Activated naive CD4-positive, alpha-beta T cell treated with anti-CD3 and anti-CD28 coated beads, Interleukin-2, amount 50 U/mL, for 16 hours (primary cell): ENCODE results near the gene NFE2L2.
"Not testable (repeated sequence)": the region's sequence is repeated elsewhere in the genome, so short reads cannot be mapped to it uniquely, and the experiment has no call there.

Source experiments
- DNase-seq: peaks from one replicate; pipeline ENCODE4 v3.0.0-alpha.2; 2020

NFE2L2 gene

DNA sequence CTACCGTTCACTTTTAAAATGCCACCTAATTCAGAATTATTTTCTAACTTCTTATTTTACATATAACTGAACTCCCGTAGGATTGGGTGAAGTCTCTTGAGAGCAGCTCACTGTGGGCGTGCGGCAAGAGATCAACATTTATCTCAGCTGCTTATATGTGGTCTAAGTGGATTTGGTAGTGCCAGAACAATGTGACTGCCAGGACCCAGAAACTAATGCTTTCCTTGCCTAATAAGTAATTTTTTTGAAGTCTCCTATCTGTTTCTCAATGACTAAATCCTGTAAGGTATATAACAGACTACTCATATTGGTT is 11.2 kb upstream of the NFE2L2 start:
- DNase-seq: no peak

DNA sequence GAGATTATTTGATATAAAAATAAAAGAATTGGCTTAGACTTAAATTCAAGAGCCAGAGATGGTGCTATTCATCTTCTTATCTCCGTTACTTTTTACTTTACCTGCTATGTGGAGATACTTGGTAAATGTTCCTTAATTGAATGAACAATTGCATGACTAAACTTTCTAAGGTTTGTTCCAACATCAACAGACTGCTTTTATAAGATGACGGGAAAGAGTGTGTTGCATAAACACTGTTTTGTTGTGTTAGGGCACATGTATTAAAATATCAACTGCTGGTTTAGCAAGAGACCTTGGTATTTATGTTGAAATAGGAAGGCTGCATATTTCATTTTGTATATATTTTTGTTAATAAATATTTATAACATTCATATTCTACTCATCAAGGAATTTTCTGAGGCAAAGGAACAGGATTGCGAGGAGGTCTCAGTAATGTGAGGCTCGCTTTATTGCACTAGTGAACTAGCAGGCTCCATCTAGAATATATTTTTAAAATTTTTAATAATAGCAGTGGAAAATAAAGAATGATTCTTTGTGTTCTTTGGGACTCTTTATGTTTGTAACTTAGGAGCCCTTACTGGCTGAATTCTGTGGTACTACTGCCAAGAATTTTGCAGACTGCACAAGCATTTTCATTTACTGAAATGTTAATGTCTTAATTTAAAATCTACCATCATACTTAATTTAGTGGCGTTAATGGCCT is 10.7 kb upstream of the NFE2L2 start:
- DNase-seq: no peak

DNA sequence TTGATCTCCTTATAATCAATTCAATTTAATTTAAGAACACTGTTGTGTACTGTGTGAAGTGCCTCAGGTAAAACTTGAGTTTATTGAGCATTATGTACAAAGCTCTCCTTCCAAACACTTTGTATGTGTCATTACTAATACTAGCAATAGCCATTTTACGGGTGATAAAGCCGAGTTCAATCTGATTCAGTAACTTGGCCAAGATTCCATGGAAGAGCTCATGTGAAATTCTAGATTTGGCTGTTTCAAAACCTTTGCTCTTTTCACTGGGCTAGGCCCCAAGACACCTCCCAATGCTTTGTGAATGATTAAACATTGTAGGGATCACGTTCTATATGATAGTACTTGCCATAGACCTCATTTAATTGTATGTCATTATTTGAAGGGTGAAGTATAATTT is 8.9 kb upstream of the NFE2L2 start:
- no peak for DNase-seq

DNA sequence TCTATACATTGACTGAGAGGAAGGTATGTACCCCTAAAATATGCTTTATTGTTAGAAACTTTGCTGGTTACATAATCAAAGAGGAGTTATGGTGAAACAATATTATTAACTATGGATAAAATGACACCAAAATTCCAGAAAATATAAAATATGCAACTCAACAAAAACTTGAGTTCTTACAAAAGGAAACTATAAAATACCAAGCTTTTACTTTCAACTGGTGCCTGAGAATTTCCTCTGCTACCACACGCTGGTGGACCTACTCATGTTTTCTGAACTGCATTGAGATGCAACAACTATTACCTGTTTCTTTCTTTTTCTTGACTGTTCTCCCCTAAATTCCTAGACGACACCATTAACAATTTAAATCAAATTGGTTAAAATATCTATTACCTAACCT is 8.2 kb upstream of the NFE2L2 start:
- DNase-seq: no peak

DNA sequence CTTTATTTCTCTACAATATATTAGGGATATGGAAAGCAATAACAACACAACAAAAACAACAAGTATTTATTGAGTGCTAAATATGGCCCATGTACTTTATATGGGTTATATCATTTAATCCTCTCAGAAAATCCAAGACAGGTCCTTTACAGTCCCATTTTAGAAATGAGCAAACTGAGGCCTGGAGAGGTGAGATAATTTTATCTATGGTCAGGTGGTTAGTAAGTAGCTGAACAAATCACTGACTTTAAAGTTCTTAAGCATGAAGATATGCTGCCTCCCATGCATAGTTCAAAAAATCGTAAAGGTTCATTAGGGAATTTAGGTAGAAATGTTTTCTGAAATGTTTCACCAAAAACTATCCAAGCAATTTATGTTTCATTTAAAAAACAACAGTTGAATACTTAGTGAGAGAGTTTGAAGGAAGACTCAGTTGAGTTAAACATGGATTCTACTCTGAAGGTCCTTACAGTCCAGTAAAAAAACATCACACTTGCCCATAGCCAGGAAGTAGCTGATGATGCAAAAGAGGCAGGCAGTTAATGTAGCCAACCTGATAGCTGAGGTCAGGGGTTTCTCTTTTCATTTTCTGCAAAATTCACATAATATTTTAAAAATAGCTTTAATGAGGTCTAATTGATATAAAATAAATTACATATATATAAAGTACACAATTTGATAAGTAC is 7.6 kb upstream of the NFE2L2 start:
- DNase-seq: no peak

DNA sequence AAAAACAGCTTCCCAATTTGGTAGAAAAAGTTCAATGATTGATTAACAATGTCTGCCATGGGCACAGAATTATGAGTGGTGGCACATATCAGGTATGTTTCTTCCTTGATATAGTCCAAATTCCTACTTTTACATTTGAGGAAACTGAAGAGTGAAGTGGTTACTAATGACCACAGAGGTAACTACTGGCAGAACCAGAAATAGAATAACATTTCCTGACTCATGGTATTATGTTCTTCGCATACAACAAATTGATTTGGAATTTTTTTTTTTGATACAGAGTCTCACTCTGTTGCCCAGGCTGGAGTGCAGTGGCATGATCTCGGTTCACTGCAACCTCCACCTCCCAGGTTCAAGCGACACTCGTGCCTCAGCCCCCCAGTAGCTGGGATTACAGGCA is 6.0 kb upstream of the NFE2L2 start:
- DNase-seq: no peak

DNA sequence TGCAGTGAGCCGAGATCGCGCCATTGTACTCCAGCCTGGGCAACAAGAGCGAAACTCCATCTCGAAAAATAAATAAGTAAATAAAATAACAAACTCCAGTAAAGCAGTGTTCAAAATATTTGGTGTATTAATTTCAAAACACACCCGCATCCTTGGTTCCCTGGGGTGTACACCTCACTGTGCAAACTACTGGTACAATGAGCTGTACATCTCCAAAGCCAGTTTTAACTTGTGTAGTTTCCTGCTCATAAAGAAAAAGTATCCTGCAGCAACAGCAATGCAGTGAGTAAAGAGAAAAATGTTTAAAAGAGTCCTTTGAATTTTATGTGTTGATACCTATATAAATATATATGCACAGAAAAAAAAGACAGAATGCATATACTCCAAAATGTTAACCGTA is 4.4 kb upstream of the NFE2L2 start:
- DNase-seq: no peak

DNA sequence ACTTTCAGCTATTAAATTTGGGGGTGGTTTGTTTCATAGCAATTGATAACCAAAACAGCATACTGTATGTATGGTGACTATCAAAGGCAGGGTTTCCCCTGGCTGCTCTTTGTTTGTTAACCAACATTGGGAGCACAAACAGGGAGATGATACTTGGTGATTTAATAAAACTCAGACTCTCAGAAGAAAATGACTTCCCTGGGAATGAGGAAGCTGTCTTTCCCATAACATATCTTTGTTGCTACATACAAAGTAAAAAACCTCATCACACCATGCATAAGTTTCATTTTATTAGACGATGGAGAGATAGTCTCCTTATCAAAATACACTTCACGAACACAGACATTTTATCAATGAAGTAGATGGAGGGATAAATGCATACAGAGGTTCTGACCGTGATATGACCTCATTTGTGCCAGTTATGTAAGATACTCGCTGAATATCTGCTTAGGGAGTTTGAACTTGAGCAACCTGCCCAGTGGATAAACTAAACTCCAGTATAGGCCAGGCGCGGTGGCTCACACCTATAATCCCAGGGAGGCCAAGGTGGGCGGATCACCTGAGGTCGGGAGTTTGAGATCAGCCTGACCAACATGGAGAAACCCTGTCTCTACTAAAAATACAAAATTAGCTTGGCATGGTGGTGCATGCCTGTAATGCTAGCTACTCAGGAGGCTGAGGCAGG is 3.8 kb upstream of the NFE2L2 start:
- DNase-seq: no peak

DNA sequence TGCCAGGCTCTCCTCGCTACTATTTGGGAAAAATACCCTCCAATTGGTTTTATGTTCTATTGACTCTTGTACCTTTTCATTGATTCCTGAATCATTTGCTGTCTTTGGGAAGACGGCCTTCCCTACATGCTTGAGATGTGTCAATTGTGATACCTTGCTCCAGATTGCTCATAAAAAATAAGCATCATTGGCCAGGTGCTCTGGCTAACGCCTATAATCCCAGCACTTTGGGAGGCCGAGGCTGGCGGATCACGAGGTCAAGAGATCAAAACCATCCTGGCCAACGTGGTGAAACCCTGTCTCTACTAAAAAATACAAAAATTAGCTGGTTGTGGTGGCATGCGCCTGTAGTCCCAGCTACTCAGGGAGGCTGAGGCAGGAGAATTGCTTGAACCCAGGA is 2.4 kb upstream of the NFE2L2 start:
- DNase-seq: not testable (repeated sequence)

DNA sequence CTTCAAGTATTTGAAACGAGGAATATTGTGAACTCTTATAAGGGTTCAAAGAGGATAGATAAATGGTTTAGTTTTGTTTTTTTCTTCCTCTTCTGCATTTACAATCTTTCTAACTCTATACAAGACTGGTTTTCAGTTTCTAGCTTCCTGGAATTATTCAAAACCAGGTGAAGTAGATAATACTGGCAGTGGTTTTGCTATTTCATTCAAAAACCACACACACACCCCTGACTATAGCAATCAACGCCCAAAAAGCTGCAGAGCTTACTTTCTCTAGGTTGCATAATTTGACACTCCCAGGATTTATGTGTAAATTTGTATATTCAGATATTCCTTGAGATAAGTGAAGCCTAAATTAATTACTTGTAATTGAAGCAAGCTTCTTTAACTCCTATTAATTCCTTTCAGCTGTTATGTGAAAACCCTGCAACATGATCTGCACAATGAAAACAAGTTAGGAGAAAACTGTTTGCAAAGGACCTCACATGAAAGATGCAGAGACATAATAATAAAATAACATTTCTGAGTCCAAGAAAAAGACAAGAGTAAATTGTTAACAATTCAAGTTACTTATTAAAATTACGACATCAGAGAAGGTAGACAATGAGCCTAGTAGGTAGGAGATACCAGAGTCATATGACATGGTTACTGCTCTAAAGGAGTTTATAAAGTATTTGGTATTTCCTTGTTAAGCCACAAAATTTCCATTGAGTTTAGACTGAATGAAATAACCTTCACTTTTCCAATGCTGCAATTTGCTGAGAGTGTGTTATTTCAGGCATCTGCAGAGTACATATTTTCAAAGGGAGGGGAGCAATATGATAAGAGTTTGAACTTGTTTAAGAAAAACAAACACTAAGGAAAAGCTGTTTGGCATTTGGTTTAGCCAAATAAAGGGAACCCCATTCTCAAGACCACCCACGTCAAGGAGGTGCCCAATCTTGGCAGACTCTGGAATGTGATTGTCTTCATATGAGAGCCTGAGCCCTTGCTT is 1.6 kb upstream of the NFE2L2 start:
- no peak for DNase-seq

DNA sequence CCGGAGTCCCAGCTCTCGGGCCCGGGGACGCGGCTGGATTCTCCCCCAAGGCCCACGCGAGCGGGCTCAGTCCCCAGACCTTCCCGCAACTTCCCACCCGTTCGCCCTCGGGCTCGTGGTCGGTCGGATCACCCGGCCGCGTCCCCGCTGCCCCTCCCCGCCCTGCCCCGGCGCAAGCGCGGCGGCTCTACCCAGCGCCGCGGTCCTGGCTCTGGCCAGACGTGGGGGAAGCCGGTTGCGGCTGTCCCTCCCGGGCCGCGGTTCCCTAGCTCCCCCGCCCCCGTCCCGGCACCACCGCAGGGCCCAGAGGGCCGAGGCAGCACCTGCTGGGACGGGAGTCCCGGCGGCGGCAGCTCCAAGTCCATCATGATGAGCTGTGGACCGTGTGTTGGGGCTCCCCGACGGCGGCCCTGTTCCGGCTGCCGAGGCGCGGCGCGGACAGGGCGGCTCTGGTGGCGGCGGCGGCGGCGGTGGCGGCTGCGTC is 276 bp downstream of the NFE2L2 start:
- no peak for DNase-seq

DNA sequence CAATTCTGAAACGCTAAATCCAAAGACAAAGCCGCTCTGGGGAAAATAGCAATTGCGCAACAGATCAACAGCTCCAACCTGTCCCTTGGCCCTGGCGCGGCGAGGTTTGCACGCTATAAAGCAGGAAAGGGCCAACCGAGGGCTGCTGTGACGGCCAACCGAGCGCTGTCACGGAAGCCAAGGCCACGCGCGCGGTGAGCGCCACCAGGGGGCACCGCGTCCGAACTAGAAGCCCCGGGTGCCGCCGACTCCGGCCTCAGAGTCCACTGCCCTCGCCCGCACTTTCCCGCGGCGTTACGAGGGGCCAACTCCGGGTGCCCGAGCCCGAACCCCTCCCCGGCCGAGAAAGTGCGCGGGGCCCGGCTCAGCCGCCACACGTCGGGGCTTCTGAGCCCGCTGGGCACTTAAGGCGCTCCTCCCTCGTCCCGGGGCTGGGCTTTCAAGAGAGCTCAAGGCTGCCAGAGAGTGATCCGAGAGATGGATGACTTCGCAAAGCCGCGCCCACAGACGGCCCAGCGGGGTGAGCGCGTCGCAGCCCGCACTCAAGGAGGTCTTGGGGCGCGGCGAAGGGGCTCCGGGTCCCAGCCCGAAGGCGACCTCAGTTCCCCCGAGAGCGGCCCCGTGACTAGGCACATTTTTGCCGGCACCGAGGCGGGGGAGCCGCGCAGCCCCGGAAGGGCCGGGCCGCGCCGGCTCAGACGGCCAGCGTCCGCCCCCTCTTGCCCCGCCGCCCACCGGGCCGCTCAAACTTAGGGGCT is 897 bp downstream of the NFE2L2 start:
- peak; percentile 93 for DNase-seq

DNA sequence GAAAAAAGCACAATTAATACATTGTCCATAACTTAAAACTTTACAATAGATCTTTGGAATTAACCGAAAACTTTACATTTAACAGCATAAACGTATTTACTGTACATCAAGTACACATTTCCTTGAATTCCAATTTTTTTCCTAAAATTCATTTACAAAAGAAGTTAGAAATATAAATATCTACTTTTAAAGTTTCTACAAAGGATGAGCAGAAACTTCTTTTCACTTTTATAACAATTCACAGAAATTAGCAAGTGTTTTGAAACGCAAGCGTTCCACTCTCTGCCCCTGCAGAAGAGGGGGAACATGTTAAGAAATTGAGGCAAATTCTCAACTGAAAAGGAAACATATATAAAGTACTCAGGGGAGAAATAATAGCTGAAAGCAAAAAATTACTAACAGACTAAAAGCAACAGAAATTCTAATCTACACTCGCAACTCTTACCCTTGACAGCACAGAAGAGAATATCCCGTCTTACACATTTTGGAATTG is 1.5 kb downstream of the NFE2L2 start:
- DNase-seq: no peak

DNA sequence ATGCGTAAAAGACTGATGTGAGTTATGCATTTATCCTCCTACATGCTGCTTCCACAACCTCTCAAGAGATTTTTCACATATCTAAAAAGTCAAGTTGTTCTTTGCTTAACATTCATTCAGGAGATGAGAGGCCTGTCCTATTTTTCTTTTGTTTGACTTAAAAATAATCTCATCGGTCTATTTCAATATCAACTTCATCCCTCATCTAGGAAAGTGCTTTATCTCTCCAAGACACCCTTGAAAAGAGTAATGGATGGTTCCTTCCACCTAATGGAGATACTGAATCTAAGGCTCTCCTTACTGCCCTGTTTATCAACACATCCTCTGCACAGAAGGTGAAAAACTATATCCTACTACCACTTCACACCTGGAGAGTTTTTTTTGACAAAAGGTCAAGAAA is 2.4 kb downstream of the NFE2L2 start:
- DNase-seq: no peak

DNA sequence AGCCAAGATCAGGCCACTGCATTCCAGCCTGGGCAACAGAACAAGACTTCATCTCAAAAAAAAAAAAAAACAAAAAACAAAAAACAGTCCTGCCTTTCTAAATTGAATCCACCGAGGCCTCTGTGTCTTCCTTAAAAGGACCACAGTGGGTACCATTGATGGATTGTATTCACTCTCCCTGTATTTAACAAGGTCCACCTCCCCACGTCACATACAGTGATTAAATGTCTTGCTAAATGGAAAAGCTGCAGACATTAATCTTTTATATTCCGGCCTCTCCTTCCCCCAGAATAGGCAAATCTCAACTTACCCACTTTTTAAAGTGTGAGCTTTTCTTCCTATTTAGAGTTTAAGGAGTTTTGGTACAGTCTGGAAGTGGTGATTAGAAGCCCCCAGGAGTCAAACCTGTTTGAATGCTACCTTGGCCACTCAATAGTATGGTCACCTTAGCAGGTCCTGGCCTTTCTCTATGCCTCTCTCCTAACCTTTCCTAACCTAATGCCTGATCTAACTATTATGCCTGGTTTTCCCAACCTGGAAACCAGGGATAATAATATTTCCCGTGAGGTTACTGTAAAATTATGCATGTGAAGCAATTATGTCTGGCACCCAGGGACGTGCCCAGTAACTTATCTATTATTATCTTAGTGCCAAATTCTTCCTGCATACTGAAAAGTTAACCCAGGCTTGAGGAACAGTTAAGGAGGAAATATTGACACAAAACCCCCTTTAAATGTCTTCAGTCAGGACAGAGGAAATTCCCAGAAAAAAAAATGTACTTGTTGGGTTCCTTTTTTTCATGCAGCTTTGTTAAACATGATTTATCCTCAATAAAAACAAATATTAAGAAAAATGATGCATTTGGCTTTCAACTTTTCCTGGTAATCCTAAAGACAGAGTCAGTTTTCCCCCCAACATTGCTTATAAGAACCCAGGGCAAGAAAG is 3.1 kb downstream of the NFE2L2 start:
- no peak for DNase-seq

DNA sequence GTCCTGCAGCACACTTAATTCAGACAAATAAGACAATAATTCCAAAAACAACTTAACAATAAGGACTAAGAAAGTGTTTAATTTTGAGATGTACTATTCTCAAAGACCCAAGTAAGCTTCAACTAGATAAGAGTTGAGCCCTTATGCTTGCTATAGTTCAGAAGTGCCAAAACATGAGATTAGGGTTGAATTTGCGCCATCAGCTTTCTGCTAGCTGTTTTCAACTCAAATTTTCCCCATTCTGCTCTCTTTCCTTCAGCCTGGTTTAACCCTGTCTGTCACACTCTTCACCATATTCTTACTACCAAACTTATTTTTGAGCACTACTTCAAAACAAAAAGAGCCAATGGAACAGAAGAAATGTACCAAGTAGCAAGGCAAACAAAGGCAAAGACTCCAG is 4.1 kb downstream of the NFE2L2 start:
- no peak for DNase-seq

DNA sequence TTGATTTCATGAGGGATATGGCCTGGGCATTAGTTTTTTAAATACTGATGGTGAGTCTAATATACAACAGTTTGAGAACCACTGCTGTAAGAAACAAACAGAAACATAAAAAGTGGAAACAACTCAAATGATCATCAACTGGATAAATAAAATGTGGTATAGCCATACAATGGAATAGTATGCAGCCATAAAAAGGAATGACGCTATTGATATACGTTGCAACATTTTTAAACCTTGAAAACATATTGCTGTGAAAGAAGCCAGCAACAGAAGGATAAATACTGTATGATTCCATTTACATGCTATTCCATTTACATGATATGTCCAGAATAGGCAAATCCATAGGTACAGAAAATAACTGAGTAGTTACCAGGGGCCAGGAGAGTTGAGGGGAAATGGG is 6.5 kb downstream of the NFE2L2 start:
- no peak for DNase-seq

DNA sequence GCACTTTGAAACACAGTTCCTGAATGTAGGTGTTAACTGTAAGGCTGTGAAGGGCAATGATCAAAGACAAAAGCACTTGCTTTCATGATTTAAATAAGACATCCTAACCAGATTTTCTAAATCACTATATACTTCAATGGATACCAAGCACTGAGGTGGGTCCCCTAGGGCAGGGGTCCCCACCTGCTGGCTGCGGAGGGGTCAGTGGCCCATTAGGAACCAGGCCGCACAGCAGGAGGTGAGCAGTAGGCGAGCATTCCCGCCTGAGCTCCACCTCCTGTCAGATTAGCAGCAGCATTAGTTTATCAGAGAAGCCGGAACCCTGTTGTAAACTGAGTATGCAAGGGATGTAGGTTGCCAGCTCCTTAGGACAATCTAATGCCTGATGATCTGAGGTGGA is 7.1 kb downstream of the NFE2L2 start:
- no peak for DNase-seq

DNA sequence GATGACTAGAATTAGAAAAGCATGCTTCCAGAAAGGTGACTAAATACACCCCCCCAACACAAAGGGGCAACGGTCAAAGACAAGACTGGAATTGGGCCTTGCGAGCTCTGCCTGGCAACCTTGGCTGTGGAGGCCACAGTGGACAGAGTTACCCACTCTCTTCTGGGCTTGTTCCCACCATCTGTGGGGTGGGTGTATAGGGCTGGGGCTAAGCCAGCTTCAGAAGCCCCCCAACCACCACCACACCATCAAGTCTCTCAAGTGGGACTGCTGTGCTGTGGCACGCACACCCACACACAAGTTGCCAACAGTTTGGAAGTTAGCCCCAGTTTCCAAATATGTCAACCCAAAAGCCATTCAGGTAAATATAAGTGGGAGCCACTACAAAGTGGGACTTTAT is 7.8 kb downstream of the NFE2L2 start:
- DNase-seq: no peak

DNA sequence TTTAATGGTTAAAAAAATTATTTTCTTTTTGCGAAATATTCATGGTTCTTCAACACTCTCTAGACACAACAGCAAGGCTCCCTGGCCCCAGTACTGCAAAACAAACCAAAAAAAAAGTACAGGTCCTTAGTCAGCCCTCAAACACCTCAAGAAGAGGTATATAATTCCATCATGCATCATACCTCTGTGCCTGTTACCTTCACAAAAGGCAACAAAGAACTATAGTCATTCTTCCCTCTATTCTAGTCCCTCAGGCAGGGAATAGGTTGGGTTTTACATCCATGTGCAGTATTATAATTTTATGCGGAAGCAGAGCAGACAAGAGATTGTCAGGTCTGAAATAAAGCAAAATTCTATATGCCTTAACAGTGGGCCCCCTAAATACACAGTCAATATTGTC is 8.5 kb downstream of the NFE2L2 start:
- DNase-seq: no peak

DNA sequence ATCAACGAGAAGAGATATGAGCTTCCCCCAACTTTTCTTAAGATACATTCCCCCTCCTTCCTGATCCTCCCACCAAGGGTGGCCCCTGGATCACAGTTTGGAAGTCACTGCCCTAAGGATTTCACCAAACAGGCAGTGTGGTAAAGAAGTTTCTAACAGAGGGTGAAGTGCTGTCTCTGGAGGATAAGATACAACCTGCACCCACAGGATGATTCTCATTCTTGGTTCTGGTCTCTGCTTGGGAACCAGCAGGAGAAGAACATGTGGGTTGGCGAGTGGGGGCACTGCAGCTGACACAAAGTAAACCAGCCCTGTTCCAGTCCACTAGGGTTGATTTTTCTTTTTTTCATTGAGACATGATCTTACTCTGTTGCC is 9.3 kb downstream of the NFE2L2 start:
- no peak for DNase-seq
